GM18909 (cell line): ENCODE results near the gene CACNB2.
"Not testable (repeated sequence)": the region's sequence is repeated elsewhere in the genome, so short reads cannot be mapped to it uniquely, and the experiment has no call there.

Experiments
- ATAC-seq: cut with Tn5 transposase; IDR thresholded peaks from one replicate; pipeline ENCODE4 v1.9.1; 2021; ENCODE audit warnings: mild to moderate bottlenecking; ENCODE audit not compliant: unreplicated experiment, poor library complexity

The CACNB2 gene

DNA sequence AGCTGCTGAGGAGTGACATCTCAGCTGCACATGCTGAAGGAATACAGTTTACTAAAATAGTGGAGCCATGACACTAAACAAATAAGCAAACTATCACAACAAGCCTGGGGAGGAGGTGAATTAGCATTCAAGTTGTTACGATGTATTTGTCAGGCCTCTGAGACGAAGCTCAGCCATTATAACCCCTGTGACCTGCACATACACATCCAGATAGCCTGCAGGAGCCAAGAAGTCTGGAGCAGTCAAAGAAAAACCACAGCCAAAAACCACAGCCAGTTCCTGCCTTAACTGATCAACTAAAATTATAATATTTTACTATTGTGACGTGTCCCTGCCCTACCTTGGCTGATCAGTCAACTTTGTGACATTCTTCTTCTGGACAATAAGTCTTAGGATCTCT, 442.6 kb downstream of the CACNB2 start:
- peak; percentile 76 for ATAC-seq

DNA sequence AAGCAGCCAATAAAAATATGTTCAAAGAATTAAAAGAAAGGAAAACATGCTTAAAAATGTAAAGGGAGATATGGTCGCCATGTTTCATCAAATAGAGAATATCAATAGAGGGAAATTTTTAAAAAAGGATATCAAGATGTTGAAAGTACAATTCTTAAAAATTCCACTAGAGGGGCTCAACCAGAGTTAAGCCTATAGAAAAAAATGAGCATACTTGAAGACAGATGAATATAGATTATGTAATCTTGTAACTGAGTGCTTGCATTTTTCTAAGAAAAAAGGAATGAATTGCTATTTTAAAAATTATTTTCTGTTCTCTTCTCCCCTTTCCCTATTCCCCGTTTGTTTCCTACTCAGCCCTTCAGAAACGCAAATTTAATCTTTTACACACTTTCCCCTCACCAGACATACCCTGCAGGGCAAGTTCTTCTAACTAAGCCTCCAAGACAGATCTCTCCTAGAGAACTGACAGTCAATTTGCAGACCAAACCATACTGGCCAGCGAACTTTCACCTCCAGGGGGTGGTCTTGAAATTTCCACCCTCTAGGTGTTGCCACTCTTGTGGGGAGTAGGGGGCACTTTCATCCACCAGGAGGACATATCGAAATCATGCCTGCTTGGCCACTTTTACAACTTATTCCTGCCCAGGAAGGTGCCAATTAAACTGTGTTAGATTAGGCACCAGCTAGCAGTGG, 443.5 kb downstream of the CACNB2 start:
- no peak for ATAC-seq

DNA sequence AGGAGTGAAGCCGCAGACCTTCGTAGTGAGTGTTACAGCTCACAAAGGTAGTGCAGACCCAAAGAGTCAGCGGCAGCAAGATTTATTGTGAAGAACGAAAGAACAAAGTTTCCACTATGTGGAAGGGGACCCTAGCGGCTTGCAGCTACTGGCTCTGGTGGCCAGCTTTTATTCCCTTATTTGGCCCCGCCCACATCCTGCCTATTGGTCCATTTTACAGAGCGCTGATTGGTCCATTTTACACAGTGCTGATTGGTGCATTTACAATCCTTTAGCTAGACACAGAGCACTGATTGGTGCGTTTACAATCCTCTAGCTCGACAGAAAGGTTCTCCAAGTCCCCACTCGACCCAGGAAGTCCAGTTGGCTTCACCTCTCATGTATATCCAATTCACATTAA, 446.4 kb downstream of the CACNB2 start:
- not testable (repeated sequence) for ATAC-seq

DNA sequence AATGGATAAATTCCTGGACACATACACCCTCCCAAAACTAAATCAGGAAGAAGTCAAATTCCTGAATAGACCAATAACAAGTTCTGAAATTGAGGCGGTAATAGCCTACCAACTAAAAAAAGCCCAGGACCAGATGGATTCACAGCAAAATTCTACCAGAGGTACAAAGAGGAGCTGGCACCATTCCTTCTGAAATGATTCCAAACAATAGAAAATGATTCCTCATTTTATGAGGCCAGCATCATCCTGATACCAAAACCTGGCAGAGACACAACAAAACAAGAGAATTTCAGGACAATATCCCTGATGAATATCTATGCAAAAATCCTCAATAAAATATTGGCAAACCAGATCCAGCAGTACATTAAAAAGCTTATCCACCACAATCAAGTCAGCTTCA, 450.9 kb downstream of the CACNB2 start:
- ATAC-seq: not testable (repeated sequence)
